NCI-H1105 (cell line): ENCODE measurements around the gene SMG6.
"Not testable (repeated sequence)": the region's sequence is repeated elsewhere in the genome, so short reads cannot be mapped to it uniquely, and the experiment has no call there.

ENCODE experiments used
- DNase-seq: peaks from one replicate; lab custom pipeline; 2025; lab: John Stamatoyannopoulos, UW

SMG6 gene

DNA sequence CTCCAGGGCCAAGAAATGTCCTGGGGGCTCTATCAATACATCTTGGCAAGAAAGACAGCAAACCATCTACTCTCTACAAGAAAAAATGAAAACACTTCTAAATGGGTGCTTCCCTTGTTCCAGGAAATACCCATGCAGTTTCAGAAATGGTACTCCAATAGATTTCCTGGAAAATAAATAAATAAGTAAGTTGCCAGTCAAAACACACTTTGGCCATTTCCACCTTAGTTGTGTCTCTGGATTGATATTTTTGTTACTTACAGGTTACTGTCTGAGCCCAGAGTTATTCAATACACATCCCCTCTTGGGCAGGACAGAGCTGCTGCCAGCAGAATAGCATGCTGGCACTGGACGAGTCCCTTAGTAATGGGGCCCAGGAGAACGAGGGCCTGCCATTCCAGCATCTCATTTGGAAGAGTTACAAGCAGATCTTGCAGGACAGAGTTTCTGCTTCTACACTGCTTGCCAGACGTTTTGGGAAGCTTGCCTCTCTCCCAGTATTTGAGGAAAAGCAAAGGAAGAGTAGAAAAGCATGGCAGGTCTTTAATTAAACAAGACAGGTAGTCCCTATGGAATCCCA lies 100.5 kb downstream of the SMG6 start:
- DNase-seq = no peak

DNA sequence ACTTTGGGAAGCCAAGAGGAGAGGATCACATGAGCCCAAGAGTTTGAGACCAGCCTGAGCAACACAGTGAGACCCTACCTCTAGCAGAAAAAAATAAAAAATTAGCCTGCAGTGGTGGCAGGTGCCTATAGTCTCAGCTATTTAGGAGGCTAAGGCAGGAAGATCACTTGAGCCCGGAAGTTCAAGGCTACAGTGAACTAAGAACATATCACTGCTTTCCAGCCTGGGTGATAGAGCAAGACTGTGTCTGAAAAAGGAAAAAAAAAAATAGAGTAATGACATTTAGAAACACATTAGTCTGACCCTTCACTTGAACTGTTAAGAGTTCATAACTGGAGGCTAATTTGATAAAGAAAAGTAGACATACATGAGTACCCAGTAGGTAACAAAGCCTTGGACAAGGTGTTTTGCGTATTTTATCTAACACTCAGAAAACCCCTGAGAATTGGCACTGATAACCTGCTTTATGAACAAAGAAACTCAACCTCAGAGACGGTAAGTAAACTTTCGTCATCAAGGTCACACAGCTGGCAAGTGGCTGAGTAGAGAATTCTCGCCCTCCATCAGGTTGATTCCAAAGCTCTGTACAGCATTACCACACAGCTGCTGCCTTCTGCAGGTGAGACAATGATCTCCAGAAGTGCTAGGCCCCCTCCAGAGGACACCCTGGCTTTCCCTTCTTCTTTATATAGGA lies 101.1 kb downstream of the SMG6 start:
- DNase-seq = no peak

DNA sequence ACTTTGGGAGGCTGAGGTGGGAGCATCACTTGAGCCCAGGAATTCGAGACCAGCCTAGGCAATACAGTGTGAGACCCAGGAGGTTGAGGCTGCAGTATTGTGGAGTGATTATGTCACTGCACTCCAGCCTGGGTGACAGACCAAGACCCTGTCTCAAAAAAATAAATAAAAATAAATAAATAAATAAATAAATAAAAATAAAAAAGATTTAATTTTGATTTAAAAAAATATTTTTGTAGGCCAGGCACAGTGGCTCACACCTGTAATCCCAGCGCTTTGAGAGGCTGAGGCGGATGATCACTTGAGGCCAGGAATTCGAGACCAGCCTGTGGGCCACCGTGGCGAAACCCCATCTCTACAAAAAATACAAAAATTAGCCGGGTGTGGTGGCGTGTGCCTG lies 104.2 kb downstream of the SMG6 start:
- not testable (repeated sequence) for DNase-seq

DNA sequence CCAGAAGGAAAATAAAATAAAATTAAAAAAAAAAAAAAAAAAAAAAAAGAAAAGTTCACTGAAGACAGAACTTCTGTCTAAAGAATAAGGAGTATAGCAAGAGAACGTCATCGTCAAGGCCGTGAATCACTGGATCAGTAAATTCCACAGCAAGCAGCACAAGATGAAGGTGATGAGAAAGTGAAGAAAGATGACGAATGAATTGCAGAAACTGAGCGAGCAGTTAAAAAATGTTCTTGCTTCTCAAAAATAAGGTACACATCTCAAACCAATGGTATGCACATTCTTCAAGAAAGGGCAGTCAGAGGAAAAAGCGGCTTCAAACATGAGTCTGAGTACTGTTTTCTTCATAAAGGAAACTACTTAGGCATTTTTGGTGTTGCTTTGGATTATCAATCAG lies 104.7 kb downstream of the SMG6 start:
- no peak for DNase-seq

DNA sequence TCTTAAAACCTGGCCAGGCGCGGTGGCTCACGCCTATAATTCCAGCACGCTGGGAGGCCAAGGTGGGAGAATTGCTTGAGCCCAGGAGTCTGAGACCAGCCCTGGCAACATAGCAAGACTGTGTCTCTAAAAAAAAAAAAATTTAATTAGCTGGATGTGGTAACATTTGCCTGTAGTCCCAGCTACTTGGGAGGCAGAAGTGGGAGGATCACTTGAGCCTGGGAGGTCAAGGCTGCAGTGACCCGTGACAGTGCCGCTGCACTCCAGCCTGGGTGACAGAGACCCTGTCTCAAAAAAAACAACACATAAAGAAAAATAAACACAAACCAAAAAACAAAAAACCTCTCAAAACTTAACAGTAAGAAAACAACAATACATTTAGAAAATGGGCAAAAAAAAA lies 106.3 kb downstream of the SMG6 start:
- no peak for DNase-seq

DNA sequence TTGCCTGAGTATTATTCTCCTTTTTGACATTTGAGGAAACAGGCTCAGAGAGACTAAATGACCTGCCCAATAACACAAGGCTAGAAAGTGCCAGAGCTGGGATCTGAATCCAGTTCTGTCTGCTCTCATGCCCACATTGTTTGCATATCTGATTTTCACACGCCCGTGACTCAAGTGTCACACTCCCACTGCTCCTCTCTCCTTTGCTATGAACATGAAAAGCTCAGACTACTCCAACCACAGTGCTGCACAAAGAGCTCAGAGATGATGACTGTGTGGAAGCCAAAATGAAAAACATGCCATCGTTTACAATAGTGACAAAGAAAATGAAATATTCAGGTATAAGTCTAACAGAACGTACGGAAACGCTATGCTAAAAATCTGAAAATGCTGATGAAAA lies 107.9 kb downstream of the SMG6 start:
- no peak for DNase-seq

DNA sequence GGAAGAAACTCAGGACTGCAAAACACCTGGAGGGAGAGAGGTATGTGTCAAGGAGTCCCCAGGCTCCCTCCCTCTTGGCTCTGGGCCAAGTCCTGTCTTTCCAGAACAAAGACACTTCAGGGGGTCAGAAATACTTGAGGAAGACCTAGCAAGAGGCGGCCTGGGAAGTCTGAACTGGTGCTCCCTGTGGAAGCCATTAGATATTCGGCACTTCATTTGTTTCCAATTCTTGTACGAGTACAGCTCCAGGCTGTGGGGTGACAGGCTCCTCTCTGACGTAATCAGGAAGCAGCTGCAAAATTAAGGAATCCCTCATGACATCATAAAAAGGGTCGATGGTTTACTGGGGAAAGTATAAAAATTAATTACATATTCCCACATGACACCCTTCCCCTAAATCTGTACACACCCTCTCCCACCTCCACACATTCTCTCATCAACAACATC lies 108.7 kb downstream of the SMG6 start:
- no peak for DNase-seq

DNA sequence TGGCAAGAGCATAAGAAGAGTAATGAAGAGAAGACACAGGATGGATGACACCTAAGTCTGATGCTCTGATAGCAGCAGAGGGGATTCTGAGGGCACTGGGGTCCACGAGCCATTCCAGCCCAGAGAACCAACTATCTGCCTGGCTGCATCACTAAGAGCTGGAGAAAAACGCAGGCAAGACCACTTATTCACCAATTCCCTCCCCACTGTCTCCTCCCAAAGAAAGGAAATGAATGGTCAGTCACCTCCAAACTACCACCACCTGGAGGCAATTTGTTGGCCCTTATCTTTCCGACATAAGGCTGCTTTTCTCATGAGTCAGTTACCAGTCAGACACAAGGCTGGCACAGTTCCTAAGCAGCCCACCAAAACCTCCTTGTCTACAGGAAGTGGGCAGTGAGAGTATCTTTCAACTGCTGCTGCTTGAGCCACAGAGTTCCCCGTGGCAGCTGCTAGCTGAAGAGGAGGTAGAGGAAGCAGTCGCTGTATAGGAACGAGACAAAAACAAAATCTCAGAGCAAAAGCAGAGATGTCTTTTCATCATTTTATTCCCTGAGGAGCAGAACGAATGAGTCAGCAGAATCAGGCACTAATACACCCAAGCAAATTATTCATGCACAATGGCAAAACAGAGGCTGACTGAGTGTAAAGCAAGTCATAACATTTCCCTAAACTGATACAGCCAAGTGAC lies 111.1 kb downstream of the SMG6 start:
- no peak for DNase-seq

DNA sequence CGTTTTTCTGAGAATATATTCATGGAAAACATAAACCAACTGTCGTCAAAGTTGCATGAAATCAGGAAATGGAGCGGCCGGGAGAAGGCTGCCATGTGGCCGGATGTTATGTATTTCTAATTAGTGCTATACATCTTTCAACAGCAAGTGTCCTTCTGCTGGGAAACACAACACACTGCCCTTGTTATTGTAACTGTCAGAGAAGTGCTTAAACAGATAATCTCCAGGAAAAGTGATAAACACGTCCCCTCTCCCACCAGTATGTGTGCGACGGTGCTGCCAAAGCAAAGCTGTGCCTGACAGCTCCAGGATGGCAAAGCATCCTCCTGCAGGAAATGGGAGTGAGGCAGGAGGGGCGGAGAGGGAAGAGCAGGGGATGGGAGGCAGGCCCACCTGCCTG lies 111.8 kb downstream of the SMG6 start:
- no peak for DNase-seq

DNA sequence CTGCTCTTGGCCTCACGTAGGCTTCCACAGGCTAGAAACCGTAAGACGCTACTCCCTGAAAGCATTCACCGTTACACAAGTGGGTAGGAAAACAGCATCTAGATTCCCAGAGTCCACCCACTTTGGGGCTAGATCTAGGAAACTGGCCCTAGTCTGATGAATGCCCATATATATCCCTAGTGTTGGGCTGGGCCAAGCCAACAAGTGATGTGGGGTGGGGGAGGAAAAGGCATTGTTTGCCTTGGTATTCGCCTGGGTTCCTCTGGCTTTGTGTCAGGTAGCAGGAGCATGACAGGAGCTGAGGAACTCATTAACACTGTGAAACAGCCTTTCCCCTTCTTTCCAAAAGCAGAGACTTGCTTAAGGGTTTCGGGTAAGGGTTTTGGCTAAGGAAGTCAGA lies 112.4 kb downstream of the SMG6 start:
- no peak for DNase-seq

DNA sequence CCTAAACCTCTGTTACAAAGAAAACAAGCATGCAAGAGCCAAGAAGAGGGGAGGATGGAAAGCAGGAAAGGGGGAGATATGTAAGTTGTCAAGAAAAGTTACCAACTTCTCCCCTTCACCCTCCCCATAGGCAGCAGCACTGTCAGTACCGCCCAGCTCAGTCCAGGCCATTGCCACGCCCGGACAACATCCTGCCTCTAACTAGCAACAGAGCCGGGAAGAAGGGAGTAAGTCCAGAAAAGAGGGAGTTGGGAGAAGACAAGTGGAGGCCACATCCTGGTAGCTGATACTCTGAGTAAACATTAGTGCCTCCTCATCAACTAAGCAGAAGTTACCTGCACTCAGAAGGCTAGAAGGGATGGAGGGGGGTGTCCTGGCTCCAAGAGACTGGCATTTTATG lies 113.6 kb downstream of the SMG6 start:
- no peak for DNase-seq

DNA sequence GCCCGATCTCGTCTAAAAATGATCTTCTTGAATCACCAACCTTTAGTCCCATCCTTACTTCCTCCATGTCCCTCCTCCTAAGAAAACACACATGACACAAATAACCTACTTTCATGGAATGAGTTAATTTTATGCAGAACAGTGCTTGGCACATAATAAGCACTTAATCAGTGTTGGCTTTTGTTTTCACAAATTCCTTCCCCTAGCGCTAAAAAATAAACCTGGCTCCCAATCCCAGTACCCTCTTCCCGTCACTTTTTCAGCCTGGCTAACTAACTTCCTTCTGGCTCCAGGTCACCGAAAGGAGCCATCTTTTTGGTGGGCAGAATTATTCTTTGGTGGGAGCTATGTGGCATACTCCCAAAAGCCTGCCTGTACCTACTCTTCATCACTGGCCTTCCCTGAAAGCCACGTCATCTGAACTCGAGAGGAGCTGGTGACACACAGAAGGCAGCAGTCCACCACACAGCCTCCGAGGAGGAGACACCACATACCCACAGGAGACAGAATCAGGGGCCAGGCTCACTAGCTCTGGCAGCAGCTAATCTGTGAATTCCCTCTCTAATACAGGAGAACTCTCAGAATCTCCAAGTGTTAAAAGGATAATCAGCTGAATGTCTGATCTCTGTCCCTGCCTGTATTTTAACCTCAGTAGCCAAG lies 114.5 kb downstream of the SMG6 start:
- no peak for DNase-seq

DNA sequence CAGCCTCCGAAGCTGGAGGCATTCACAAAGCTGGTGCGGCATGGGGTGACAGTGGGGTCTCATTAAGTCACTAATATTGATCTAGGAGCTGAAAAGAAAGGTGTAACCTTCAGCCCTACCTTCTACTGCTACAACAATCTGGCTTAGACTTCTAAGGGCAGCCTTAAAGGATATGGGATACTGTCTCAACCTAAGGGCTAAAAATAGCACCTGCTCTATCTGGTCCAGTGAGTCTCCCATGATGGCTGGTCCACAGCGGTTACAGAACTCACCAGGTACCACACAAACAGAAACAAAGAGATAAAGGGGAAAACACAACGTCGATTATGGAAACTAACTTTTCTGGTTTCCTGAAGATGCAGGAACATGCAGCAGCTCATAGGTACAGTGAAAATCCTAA lies 115.8 kb downstream of the SMG6 start:
- DNase-seq = no peak

DNA sequence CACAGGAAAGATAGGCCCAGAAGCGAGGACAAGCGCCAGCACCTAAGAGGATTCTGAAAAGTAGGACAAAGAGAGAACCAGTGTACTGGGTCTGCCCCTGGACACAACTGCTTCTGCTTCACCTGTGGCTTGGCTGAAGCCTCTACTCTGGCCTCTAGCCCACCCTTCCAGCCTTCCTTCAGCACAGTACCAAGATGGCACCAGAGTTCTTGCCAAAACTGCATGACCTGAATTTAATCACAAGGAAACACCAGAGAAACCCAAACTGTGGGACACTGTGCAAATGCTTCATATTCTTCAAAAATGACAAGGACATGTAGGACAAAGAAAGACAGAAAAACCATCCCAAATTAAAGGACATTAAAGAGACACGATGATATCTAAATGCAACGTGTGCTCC lies 116.6 kb downstream of the SMG6 start:
- no peak for DNase-seq

DNA sequence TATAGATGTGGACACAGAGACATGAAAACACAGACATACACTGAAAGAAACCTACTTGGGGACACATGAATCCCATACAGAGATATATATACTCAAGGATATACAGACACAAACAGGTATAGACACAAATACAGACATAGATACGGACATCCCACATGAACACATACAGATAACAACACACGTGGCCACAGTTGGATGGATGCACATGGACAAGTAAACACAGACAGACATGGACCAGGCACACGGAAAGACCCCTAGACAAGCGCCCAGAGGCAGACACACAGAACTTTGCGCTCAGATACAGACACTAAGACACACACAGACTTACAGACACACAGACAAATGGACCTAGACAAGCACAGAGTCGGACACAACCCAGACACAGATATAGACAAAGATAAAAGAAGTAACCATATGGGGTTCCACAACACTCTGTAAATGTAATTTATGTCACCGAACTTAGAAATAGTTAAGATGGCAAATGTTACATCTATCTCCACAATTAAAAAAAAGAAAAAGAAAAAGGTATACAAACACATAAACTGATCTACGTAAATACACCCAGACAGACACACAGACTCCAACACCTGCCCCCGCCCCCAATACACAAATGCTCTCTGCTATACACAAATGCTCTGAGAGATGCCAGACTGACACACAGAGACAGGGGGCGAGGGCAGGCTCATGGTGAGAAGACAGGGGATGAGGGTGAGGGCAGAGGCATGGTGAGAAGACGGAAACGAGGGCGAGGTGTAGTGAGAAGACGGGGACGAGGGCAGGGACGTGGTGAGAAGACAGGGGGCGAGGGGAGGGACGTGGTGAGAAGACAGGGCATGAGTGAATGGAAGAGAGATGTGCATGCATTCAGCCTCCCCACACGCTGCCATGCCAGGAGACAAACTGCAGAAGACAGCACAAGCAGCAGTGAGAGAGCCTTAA lies 118.3 kb downstream of the SMG6 start:
- no peak for DNase-seq

DNA sequence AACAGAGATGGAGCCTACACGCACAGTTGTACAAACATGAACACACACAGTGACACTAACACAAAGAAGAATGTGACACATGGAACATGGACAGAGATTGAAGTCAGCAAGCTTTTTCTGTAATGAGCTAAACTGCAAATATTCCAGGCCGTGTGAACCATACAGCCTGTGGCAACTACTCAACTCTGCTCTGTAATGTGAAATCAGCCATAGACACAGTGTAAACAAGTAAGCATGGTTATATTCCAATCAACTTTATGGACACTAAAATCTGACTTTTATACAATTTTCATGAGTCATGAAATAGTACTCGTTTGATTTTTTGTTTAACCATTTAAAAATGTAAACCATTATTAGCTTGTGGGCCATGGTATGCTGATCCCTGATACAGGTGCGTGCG lies 120.2 kb downstream of the SMG6 start:
- DNase-seq = no peak

DNA sequence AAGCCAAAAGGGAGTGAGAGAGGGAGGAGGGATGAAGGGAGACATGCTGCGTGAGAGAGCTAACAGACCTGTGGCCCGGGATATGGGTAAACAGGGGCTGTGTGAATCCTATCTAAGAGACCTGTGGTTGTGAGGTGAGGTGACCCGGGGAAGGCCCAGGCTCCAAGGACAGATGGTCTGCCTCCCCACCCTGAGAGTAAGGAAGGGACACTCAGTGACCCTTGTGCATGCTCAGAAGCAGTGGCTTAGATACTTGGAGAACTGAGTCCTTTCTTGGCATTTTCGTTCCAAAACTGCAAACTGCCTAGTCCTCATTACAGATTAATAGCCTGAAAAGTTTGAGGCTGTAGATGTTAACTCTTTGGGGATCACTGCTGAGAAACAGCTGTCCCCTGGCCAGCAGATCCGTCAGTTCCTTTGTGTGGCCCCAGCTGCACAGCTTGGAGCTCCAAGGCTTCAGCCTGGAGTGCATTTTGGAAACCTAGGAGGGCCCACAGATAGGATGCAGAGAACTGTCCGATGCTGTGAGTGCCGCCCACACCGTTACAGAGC lies 121.6 kb downstream of the SMG6 start:
- no peak for DNase-seq

DNA sequence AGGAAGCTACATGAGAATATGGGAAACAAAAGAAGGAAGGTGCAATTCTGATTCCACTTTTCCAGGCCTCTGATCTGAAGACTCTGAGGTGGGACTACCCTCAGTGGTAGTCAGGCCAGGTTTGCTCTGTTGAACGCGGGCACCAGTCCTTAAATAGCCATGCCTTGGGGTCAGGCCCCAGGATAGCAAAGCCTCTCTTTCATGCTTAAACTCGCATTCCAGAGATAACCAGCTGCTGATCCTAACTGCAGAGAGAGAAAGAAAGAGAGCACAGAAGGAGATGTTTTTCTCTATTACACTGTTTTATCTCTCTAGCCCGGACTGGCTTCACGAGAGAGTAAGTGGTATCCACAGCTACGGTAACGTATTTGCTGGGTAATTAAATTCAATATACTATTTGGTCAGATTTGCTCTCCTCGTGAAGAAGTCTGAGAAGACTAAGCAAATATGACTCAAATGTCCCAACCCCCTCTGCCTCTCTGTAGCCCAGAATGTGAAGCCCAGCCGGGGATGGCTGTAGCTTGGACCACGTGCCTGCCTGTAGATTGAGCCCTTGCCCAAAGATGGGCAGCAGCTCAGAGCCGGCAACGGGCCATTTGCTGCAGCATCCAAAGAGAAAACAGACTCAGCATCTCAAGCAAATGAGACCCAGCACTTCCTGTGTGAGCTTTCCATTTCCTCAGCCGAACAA lies 122.2 kb downstream of the SMG6 start:
- DNase-seq = no peak

DNA sequence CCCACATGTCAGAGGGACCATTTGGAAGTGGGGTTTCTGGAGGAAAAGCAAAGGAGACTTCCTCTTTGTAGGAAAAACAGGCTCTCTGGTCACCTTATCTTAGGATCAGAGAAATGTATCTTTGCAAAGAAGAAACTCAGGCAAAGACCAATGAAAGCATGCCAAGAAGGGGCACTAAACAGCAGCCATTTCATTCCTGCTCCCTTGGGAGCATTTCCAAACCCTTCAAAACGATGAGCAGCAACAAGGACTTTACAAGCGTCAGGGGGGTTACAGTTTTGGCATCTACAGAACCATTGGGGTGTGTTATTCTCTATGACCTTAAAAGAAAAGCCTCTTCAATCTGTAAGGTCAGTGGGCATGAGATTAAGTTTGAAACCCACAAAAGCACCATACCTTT lies 122.8 kb downstream of the SMG6 start:
- no peak for DNase-seq

DNA sequence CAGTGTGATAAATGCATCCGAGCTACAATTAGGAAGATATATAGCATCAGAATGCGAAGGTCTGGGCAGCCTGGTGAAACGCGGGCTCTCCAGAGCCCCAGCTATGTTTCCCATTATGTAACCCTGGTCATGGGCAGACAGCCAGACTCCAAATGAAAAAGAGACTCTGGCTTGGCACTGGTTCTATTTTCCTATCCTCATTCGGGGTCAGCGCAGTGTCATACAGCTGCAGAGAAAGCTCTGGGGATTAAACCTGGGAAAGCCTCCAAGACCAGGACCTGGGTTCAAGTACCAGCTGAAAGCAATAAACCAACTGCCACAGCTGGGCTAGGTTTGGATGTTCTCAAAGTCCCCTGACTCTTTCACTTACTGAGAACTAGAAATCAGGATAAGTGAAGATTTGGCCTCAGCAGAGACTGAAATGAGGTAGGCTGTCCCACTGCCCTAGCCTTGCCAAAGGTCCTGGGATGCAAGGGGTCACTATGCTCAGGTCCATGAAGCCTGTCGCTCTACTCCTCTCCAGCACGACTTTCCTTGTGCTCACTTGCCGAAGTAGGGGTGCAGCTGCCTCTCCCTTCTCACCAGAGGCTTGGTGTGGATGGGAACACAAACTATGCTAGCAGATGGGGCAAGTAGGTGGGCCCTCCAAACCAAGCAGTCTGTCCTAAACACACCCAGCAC lies 123.8 kb downstream of the SMG6 start:
- peak; percentile 78 for DNase-seq
